Vagina (tissue), 2 donors: ENCODE measurements around the gene CBR1.

ENCODE experiments used
- POLR2A ChIP-seq, 2 donors: fragments of 450-650 bp; IDR thresholded peaks; one replicate each; pipeline ENCODE4 v1.6.1; 2017; ENCODE audit warnings: antibody characterized with exemption in 2 of 2, mild to moderate bottlenecking in 2 of 2, moderate library complexity in 2 of 2
- TF ChIP-seq, protein P1 (sequence below), 3 experiments: fragments of 450-650 bp in 2 of 3; fragments of 200-600 bp in 1 of 3; sonication (generic) in 1 of 3; IDR thresholded peaks; one replicate each; pipeline ENCODE4 v1.5.1; 2017 to 2019; ENCODE audit warnings: antibody characterized with exemption in 3 of 3, mild to moderate bottlenecking in 2 of 3, moderate library complexity in 2 of 3

DNA sequence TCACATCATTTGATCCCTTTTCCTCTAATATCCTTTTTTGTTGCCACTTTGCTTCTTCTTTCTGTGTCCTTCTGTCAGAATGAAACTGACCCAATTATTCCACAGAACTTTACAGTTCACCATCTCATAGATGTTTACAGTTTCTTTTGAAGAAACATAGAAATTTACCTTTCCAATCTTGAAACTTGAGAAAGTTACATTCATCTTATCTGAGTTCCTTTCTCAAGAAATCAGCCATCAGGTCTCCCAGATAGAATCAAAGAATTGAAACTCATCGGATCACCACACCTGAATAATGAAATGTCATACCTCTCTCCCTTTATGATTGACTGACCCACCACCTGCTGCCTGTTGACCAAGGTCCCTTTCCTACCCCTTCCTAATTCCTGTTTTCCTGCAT lies 23.7 kb downstream of the CBR1 start:
- TF ChIP-seq, protein P1, sequence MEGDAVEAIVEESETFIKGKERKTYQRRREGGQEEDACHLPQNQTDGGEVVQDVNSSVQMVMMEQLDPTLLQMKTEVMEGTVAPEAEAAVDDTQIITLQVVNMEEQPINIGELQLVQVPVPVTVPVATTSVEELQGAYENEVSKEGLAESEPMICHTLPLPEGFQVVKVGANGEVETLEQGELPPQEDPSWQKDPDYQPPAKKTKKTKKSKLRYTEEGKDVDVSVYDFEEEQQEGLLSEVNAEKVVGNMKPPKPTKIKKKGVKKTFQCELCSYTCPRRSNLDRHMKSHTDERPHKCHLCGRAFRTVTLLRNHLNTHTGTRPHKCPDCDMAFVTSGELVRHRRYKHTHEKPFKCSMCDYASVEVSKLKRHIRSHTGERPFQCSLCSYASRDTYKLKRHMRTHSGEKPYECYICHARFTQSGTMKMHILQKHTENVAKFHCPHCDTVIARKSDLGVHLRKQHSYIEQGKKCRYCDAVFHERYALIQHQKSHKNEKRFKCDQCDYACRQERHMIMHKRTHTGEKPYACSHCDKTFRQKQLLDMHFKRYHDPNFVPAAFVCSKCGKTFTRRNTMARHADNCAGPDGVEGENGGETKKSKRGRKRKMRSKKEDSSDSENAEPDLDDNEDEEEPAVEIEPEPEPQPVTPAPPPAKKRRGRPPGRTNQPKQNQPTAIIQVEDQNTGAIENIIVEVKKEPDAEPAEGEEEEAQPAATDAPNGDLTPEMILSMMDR (IDR thresholded peaks at IDR 0.05): no peak
- TF ChIP-seq POLR2A (IDR thresholded peaks at IDR 0.05): no peak
